Adrenal gland (tissue), 12 donors: ENCODE data around the gene PCNX2. TPM values are rescaled to one million over a fixed set of nuclear protein-coding genes. Genes with fewer than 3 reads are reported as not detected.

Source experiments
- DNase-seq, 7 donors: peaks; one replicate each; pipeline ENCODE4 v3.0.0-alpha.2; 2019 to 2020
- H3K27ac ChIP-seq, 5 donors: fragments of 200-600 bp; sonication (generic) in 4 of 5; 1 replicate in 3 of 5; 2 replicates in 2 of 5; pipeline versions ENCODE4 v1.5.1 to v1.8.0; 2016 to 2020; ENCODE audit warnings: mild to moderate bottlenecking in 1 of 5
- H3K27me3 ChIP-seq: fragments of 200-600 bp; 2 replicates; pipeline ENCODE4 v1.8.0; 2021
- H3K36me3 ChIP-seq, 2 donors: fragments of 200-600 bp; replicated peaks in 1 of 2; 1 replicate in 1 of 2; 2 replicates in 1 of 2; pipeline versions ENCODE4 v1.5.1 to v1.8.0; 2018 to 2022
- H3K4me1 ChIP-seq, 2 donors: fragments of 200-600 bp; replicated peaks in 1 of 2; 1 replicate in 1 of 2; 2 replicates in 1 of 2; pipeline versions ENCODE4 v1.5.1 to v1.8.0; 2018 to 2021
- H3K4me3 ChIP-seq, 4 donors: fragments of 200-600 bp; sonication (generic) in 3 of 4; one replicate each; pipeline ENCODE4 v1.5.1; 2016 to 2018
- H3K9me3 ChIP-seq, 3 donors: fragments of 200-600 bp; sonication (generic) in 1 of 3; replicated peaks in 1 of 3; 1 replicate in 2 of 3; 2 replicates in 1 of 3; pipeline versions ENCODE4 v1.5.1 to v1.8.0; 2016 to 2021
- POLR2A ChIP-seq, 2 donors: fragments of 450-650 bp; IDR thresholded peaks; one replicate each; pipeline ENCODE4 v1.6.1; 2017; ENCODE audit warnings: antibody characterized with exemption in 2 of 2, mild to moderate bottlenecking in 2 of 2, moderate library complexity in 1 of 2
- WGBS, 4 donors: extraction: QIAGEN DNeasy Blood & Tissue Kit in 2 of 4; methylation state at CpG; one replicate each; pipeline versions ENCODE4 v1.1.5 to v1.1.7; 2013 to 2017; 5-methylcytosine and 5-hydroxymethylcytosine counted together
- intact Hi-C, 2 donors: fragments of 100-400 bp; cut with DNase I; formaldehyde crosslinking; loops; one replicate each; pipeline versions ENCODE4 v1.14.1 to v1.15.0; 2022 to 2023
- polyA plus RNA-seq, 3 donors: library from polyadenylated mRNA; stranded (reverse); fragments of 200-250 nt in 2 of 3; fragments of 350-450 nt in 1 of 3; fragmentation: Illumina TruSeq in 1 of 3; extraction: RNeasy Lipid Tissue Mini Kit (QIAGEN cat#74804) in 1 of 3; gene quantifications; one replicate each; pipeline ENCODE4 v1.2.3, GENCODE V29; 2013 to 2014
- total RNA-seq, 9 donors: library from RNA; depleted of rRNA in 4 of 9; stranded (reverse); fragments of >200 nt in 4 of 9; fragments of 120-200 nt in 1 of 9; fragmentation: NEBNext Ultra II Directional in 1 of 9; extraction: Animal tissue kit (Norgen Biotek cat#: 25700) in 1 of 9; gene quantifications; one replicate each; pipeline versions ENCODE4 v1.1.0 to v1.2.4, GENCODE V29; 2013 to 2023
- TF ChIP-seq, protein P1 (sequence below), 6 experiments: fragments of 450-650 bp in 4 of 6; fragments of 200-600 bp in 2 of 6; sonication (generic) in 1 of 6; IDR thresholded peaks; 1 replicate in 5 of 6; 2 replicates in 1 of 6; pipeline versions ENCODE4 v1.5.1 to v1.8.0; 2016 to 2021; ENCODE audit warnings: antibody characterized with exemption in 6 of 6, mild to moderate bottlenecking in 2 of 6, moderate library complexity in 1 of 6
- donor health status: healthy with polysubstance abuse.
- donor health status: Bipolar disorder and iron deficiency.
- donor health status: DM: yes; HTN: yes; CAD: no.
- donor health status: DM: no; HTN: no; CAD: no.
- donor health status: DM: no; HTN: no; CAD: no.
- donor health status: DM: yes; HTN: yes; CAD: no.

The PCNX2 gene
- total and polyA plus RNA-seq, 12 donors: 2.2 to 14.5 (median 5.5) TPM

GRCh38 chr1:233166896-233167295 is 128.6 kb downstream of the PCNX2 start:
- Histone ChIP-seq H3K4me3 (no peak overlapping the region), H3K27me3 (no peaks in the 10 kb centered on the region), H3K9me3 (no peaks in the 10 kb centered on the region), H3K4me1 (no peaks in the 10 kb centered on the region), H3K27ac (no peak overlapping the region), H3K36me3 (no peaks in the 10 kb centered on the region)
- intact Hi-C loops: no loop called here
- DNase-seq: no peak
- WGBS, 4 donors: 80 to 84% (median 82%) methylated on average over 4 of the region's 4 CpGs
- no peak for TF ChIP-seq POLR2A (IDR thresholded peaks at IDR 0.05)
- TF ChIP-seq, protein P1, sequence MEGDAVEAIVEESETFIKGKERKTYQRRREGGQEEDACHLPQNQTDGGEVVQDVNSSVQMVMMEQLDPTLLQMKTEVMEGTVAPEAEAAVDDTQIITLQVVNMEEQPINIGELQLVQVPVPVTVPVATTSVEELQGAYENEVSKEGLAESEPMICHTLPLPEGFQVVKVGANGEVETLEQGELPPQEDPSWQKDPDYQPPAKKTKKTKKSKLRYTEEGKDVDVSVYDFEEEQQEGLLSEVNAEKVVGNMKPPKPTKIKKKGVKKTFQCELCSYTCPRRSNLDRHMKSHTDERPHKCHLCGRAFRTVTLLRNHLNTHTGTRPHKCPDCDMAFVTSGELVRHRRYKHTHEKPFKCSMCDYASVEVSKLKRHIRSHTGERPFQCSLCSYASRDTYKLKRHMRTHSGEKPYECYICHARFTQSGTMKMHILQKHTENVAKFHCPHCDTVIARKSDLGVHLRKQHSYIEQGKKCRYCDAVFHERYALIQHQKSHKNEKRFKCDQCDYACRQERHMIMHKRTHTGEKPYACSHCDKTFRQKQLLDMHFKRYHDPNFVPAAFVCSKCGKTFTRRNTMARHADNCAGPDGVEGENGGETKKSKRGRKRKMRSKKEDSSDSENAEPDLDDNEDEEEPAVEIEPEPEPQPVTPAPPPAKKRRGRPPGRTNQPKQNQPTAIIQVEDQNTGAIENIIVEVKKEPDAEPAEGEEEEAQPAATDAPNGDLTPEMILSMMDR (IDR thresholded peaks at IDR 0.05): no peak

- H3K4me1 ChIP-seq: no peaks in the 10 kb centered on the region
- no peak overlapping the region for H3K4me3 ChIP-seq
- no peak overlapping the region for H3K27ac ChIP-seq
- H3K36me3 ChIP-seq: no peaks in the 10 kb centered on the region
- intact Hi-C loops: no loop called here
- DNase-seq: no peak
- no peak for TF ChIP-seq POLR2A (IDR thresholded peaks at IDR 0.05)
- TF ChIP-seq, protein P1 (IDR thresholded peaks at IDR 0.05): no peak
- no peaks in the 10 kb centered on the region for H3K27me3 ChIP-seq
- H3K9me3 ChIP-seq: no peaks in the 10 kb centered on the region
- 90 to 98% (median 93%) methylated on average over 1 of the region's 1 CpG for WGBS, 4 donors
Measured at GRCh38 chr1:233163696-233164095, 131.8 kb downstream of the PCNX2 start.

- Histone ChIP-seq H3K27ac (no peak overlapping the region), H3K9me3 (no peaks in the 10 kb centered on the region), H3K27me3 (no peaks in the 10 kb centered on the region), H3K4me3 (no peak overlapping the region), H3K36me3 (no peaks in the 10 kb centered on the region), H3K4me1 (no peaks in the 10 kb centered on the region)
- no peak for DNase-seq
- intact Hi-C loops: no loop called here
- TF ChIP-seq POLR2A (IDR thresholded peaks at IDR 0.05): no peak
- TF ChIP-seq, protein P1 (IDR thresholded peaks at IDR 0.05): no peak
Measured at GRCh38 chr1:233158322-233158721, 137.2 kb downstream of the PCNX2 start.

GRCh38 chr1:233157245-233157644 is 138.3 kb downstream of the PCNX2 start:
- Histone ChIP-seq H3K4me1 (no peaks in the 10 kb centered on the region), H3K27me3 (no peaks in the 10 kb centered on the region), H3K4me3 (no peak overlapping the region), H3K9me3 (no peaks in the 10 kb centered on the region), H3K27ac (no peak overlapping the region), H3K36me3 (no peaks in the 10 kb centered on the region)
- no peak for TF ChIP-seq POLR2A (IDR thresholded peaks at IDR 0.05)
- TF ChIP-seq, protein P1 (IDR thresholded peaks at IDR 0.05): no peak
- DNase-seq: no peak
- intact Hi-C loops: no loop called here
